PC-3 (cell line): ENCODE data around the gene EPHA7.

ENCODE experiments used
- EZH2 ChIP-seq: fragments of 300-600 bp; sonication (generic); IDR thresholded peaks from one replicate; pipeline ENCODE4 v1.6.1; 2017; ENCODE audit warnings: antibody characterized with exemption, mild to moderate bottlenecking, low read length; ENCODE audit not compliant: unreplicated experiment
- EZH2phosphoT487 ChIP-seq: fragments of 300-600 bp; sonication (generic); IDR thresholded peaks from 2 replicates; pipeline ENCODE4 v1.6.1; 2018; ENCODE audit warnings: mild to moderate bottlenecking, antibody characterized with exemption, low read length, borderline replicate concordance
- TF ChIP-seq, protein P1 (sequence below): fragments of 300-600 bp; sonication (generic); conservative IDR thresholded peaks from 2 replicates; pipeline ENCODE4 v1.5.1; 2017; ENCODE audit warnings: antibody characterized with exemption, low read depth, mild to moderate bottlenecking, low read length

DNA sequence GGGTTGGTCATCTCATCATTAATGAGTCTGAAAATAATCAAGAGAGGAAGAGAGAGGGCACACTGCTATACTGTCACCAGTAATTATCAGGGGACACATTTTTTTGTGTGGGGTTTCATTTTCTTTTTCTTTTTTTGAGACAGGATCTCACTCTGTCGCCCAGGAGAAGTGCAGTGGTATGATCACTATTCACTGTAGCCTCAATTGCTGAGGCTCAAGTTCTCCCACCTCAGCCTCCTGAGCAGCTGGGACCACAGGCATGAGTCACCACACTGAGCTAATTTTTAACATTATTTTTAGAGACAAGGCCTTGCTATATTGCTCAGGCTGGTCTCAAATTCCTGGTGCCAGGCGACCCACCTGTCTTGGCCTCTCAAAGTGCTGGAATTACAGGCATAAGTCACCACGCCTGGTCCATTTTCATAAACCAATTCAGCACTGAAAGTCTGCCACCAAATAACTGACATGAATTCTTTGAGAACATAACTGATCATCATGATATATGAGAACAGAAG is 43.3 kb downstream of the EPHA7 start:
- TF ChIP-seq, protein P1, sequence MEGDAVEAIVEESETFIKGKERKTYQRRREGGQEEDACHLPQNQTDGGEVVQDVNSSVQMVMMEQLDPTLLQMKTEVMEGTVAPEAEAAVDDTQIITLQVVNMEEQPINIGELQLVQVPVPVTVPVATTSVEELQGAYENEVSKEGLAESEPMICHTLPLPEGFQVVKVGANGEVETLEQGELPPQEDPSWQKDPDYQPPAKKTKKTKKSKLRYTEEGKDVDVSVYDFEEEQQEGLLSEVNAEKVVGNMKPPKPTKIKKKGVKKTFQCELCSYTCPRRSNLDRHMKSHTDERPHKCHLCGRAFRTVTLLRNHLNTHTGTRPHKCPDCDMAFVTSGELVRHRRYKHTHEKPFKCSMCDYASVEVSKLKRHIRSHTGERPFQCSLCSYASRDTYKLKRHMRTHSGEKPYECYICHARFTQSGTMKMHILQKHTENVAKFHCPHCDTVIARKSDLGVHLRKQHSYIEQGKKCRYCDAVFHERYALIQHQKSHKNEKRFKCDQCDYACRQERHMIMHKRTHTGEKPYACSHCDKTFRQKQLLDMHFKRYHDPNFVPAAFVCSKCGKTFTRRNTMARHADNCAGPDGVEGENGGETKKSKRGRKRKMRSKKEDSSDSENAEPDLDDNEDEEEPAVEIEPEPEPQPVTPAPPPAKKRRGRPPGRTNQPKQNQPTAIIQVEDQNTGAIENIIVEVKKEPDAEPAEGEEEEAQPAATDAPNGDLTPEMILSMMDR = no peak
- TF ChIP-seq EZH2 = no peak
- TF ChIP-seq EZH2phosphoT487 = no peak
